ENCODE data around the gene VMP1. TPM values are rescaled to one million over a fixed set of nuclear protein-coding genes. Genes with fewer than 3 reads are reported as not detected.

VMP1 gene
- total and polyA plus RNA-seq, 2 of the 13 experiments (the other 11 are each of a cell fraction or from before 2014, with no cell fraction given): 186 to 271 TPM

GRCh38 chr17:59814276-59814675 lies 106.8 kb downstream of the VMP1 start:
- Histone ChIP-seq H3K9ac (ENCODE audit: insufficient read depth, low read depth, low read length) (no peak overlapping the region), H3K36me3 (replicated peaks in 1 of 2; ENCODE audit: control insufficient read depth in 1 of 2, insufficient read depth in 2 of 2, low read length in 2 of 2) (peaks cover 7 to 33% of the 10 kb centered on the region in 2 experiments), H3K79me2 (ENCODE audit: insufficient read depth, low read length) (no peaks in the 10 kb centered on the region), H3K4me1 (ENCODE audit: insufficient read depth, low read length) (peaks cover 10% of the 10 kb centered on the region), H2AFZ (ENCODE audit: low read length) (no peak overlapping the region), H4K20me1 (ENCODE audit: insufficient read depth, low read length) (no peaks in the 10 kb centered on the region), H3K27me3 (ENCODE audit: control insufficient read depth in 1 of 2, insufficient read depth in 2 of 2, low read length in 2 of 2) (no peaks in the 10 kb centered on the region), H3K27ac (ENCODE audit: extremely low read length, insufficient read depth, low read length) (no peak overlapping the region), H3K4me2 (ENCODE audit: low read depth, low read length) (no peak overlapping the region), H3K9me3 (ENCODE audit: low read length) (no peaks in the 10 kb centered on the region), H3K4me3 (replicated peaks in 1 of 3; ENCODE audit: insufficient read depth in 1 of 3, low read depth in 2 of 3, low read length in 3 of 3) (no peak overlapping the region)
- intact Hi-C loops (cut with micrococcal nuclease; ENCODE audit: unreplicated experiment) (no loop called here), in situ Hi-C loops (cut with HindIII; ENCODE audit: extremely low pct_ligation_motif_present, low pct_unique_long_range_greater_than_20kb) (no loop called here)
- DNase-seq (ENCODE audit: low spot score) (no peak), ATAC-seq (no peak), FAIRE-seq (no peak)
- ChIA-PET CTCF (ENCODE audit: low intra/inter-chr PET ratio, low total read pairs) (no interaction called here), POLR2A (interaction anchor here (1.5 to 1.9 kb wide), 3 partner anchors 15 to 28 kb away, joined by 5 to 7 read pairs (median 5); no protein-coding TSS in a partner anchor)
- WGBS (ENCODE audit: low lambda C conversion rate): 100% methylated on average over 1 of the region's 1 CpG
- no peak for TF ChIP-seq THAP11 (CRISPR knock-in tag; IDR thresholded peaks at IDR 0.05)
- no peak for TF ChIP-seq ARNT2 (CRISPR knock-in tag; IDR thresholded peaks at IDR 0.05; ENCODE audit: low read depth)
- TF ChIP-seq SRSF9 (IDR thresholded peaks at IDR 0.05; ENCODE audit: borderline replicate concordance, insufficient read depth, low read depth, low read length, poor library complexity, severe bottlenecking): no peak
- TF ChIP-seq ZNF446 (CRISPR knock-in tag; IDR thresholded peaks at IDR 0.05): no peak
- no peak for TF ChIP-seq ZNF703 (CRISPR knock-in tag; IDR thresholded peaks at IDR 0.05; ENCODE audit: borderline replicate concordance)
- no peak for TF ChIP-seq NFE2 (CRISPR knock-in tag; IDR thresholded peaks at IDR 0.05)
- TF ChIP-seq NPAS2 (CRISPR knock-in tag; IDR thresholded peaks at IDR 0.05; ENCODE audit: borderline replicate concordance): no peak
- TF ChIP-seq TEAD3 (CRISPR knock-in tag; optimal IDR thresholded peaks at IDR 0.05; ENCODE audit: borderline replicate concordance): no peak
- no peak for TF ChIP-seq SMAD9 (CRISPR knock-in tag; IDR thresholded peaks at IDR 0.05)
- TF ChIP-seq PAX8 (CRISPR knock-in tag; IDR thresholded peaks at IDR 0.05; ENCODE audit: borderline replicate concordance): no peak
- no peak for TF ChIP-seq IKZF1 (IDR thresholded peaks at IDR 0.05)
- TF ChIP-seq ZKSCAN5 (CRISPR knock-in tag; IDR thresholded peaks at IDR 0.05): no peak
- TF ChIP-seq CEBPZ (IDR thresholded peaks at IDR 0.05; ENCODE audit: low read length): no peak
- TF ChIP-seq RNF2 (conservative IDR thresholded peaks at IDR 0.05; ENCODE audit: low read depth): no peak
- TF ChIP-seq HMG20B (CRISPR knock-in tag; conservative IDR thresholded peaks at IDR 0.05): no peak
- TF ChIP-seq ZNF879 (CRISPR knock-in tag; IDR thresholded peaks at IDR 0.05): no peak
- TF ChIP-seq FOXP1 (IDR thresholded peaks at IDR 0.05): no peak
- TF ChIP-seq FOXP1 (CRISPR knock-in tag; IDR thresholded peaks at IDR 0.05): no peak
- TF ChIP-seq NCOR1 (IDR thresholded peaks at IDR 0.05; ENCODE audit: borderline replicate concordance, low read length): no peak
- TF ChIP-seq RNF219 (CRISPR knock-in tag; IDR thresholded peaks at IDR 0.05): no peak
- no peak for TF ChIP-seq ZKSCAN1 (IDR thresholded peaks at IDR 0.05; ENCODE audit: low read length)
- no TSS peak for BruUV-seq (replicated peaks)
